ENCODE results near the gene BICD1.
"Not testable (repeated sequence)": the region's sequence is repeated elsewhere in the genome, so short reads cannot be mapped to it uniquely, and the experiment has no call there.

The BICD1 gene

GRCh38 chr12:32145096-32145495, 38.4 kb downstream of the BICD1 start:
- DNase-seq (ENCODE audit: low read depth in 2 of 2), result no peak

- no peak for DNase-seq (ENCODE audit: low read depth in 2 of 2)
These were observed 39.6 kb downstream of the BICD1 start for GRCh38 chr12:32146074-32146873.

GRCh38 chr12:32148372-32148771, 41.7 kb downstream of the BICD1 start:
- DNase-seq (ENCODE audit: low read depth in 2 of 2), result no peak

GRCh38 chr12:32149489-32149888, 42.8 kb downstream of the BICD1 start:
- DNase-seq (ENCODE audit: low read depth in 2 of 2), result no peak

GRCh38 chr12:32151086-32151485, 44.4 kb downstream of the BICD1 start:
- DNase-seq (ENCODE audit: low read depth in 2 of 2), result no peak

- no peak for DNase-seq (ENCODE audit: low read depth in 2 of 2)
These were observed 44.9 kb downstream of the BICD1 start for GRCh38 chr12:32151552-32151951.

- DNase-seq (ENCODE audit: low read depth in 2 of 2), result no peak
These were observed 48.4 kb downstream of the BICD1 start for GRCh38 chr12:32155041-32155440.

- no peak for DNase-seq (ENCODE audit: low read depth in 2 of 2)
These were observed 49.4 kb downstream of the BICD1 start for GRCh38 chr12:32155961-32156529.

- no peak for DNase-seq (ENCODE audit: low read depth in 2 of 2)
These were observed 51.9 kb downstream of the BICD1 start for GRCh38 chr12:32158525-32158924.

GRCh38 chr12:32159381-32159780, 52.7 kb downstream of the BICD1 start:
- DNase-seq (ENCODE audit: low read depth in 2 of 2), result no peak

- DNase-seq (ENCODE audit: low read depth in 2 of 2), result no peak
These were observed 53.3 kb downstream of the BICD1 start for GRCh38 chr12:32159925-32160324.

- no peak for DNase-seq (ENCODE audit: low read depth in 2 of 2)
These were observed 54.4 kb downstream of the BICD1 start for GRCh38 chr12:32161058-32161457.

GRCh38 chr12:32163596-32163995, 56.9 kb downstream of the BICD1 start:
- no peak for DNase-seq (ENCODE audit: low read depth in 2 of 2)

GRCh38 chr12:32166510-32166909, 59.9 kb downstream of the BICD1 start:
- DNase-seq (ENCODE audit: low read depth in 2 of 2), result no peak

GRCh38 chr12:32170437-32170998, 63.9 kb downstream of the BICD1 start:
- DNase-seq (ENCODE audit: low read depth in 2 of 2), result no peak

- DNase-seq (ENCODE audit: low read depth in 2 of 2), result no peak
These were observed 64.6 kb downstream of the BICD1 start for GRCh38 chr12:32171211-32171610.

GRCh38 chr12:32176606-32177005, 70.0 kb downstream of the BICD1 start:
- no peak for DNase-seq (ENCODE audit: low read depth in 2 of 2)

- DNase-seq (ENCODE audit: low read depth in 2 of 2), result no peak
These were observed 71.8 kb downstream of the BICD1 start for GRCh38 chr12:32178341-32179010.

- no peak for DNase-seq (ENCODE audit: low read depth in 2 of 2)
These were observed 72.4 kb downstream of the BICD1 start for GRCh38 chr12:32179011-32179395.

- no peak for DNase-seq (ENCODE audit: low read depth in 2 of 2)
These were observed 75.0 kb downstream of the BICD1 start for GRCh38 chr12:32181498-32182175.

- no peak for DNase-seq (ENCODE audit: low read depth in 2 of 2)
These were observed 77.0 kb downstream of the BICD1 start for GRCh38 chr12:32183650-32184049.

GRCh38 chr12:32187127-32187526, 80.5 kb downstream of the BICD1 start:
- DNase-seq (ENCODE audit: low read depth in 2 of 2), result not testable (repeated sequence)
